PFSK-1 (cell line): ENCODE measurements around the gene FGD3.

Experiments
- FOXP2 ChIP-seq: optimal IDR thresholded peaks from 2 replicates; pipeline ENCODE3; 2011; ENCODE audit warnings: borderline replicate concordance, control low read depth, inconsistent platforms; ENCODE audit not compliant: insufficient read depth; ENCODE audit errors: extremely low read length, extremely low read depth
- POLR2AphosphoS5 ChIP-seq: IDR thresholded peaks from 2 replicates; pipeline ENCODE4 v1.6.1; 2012; ENCODE audit warnings: low read depth, mild to moderate bottlenecking, control low read depth, low read length, moderate library complexity
- SIN3A ChIP-seq: IDR thresholded peaks from 2 replicates; pipeline ENCODE4 v1.6.1; 2012; ENCODE audit warnings: mild to moderate bottlenecking, low read length, moderate library complexity, borderline replicate concordance; ENCODE audit not compliant: insufficient read depth
- TAF1 ChIP-seq: IDR thresholded peaks from 2 replicates; pipeline ENCODE4 v1.6.1; 2012; ENCODE audit warnings: low read length, control low read depth, borderline replicate concordance; ENCODE audit not compliant: insufficient read depth
- TF ChIP-seq, protein P1 (sequence below), 2 experiments: IDR thresholded peaks; 2 replicates each; pipeline versions ENCODE4 v1.6.1 to v1.8.0; 2011 to 2012; ENCODE audit warnings: low read depth in 2 of 2, low read length in 2 of 2, control low read depth in 1 of 2, inconsistent platforms in 1 of 2, mild to moderate bottlenecking in 1 of 2, moderate library complexity in 1 of 2; ENCODE audit not compliant: insufficient read depth in 1 of 2

DNA sequence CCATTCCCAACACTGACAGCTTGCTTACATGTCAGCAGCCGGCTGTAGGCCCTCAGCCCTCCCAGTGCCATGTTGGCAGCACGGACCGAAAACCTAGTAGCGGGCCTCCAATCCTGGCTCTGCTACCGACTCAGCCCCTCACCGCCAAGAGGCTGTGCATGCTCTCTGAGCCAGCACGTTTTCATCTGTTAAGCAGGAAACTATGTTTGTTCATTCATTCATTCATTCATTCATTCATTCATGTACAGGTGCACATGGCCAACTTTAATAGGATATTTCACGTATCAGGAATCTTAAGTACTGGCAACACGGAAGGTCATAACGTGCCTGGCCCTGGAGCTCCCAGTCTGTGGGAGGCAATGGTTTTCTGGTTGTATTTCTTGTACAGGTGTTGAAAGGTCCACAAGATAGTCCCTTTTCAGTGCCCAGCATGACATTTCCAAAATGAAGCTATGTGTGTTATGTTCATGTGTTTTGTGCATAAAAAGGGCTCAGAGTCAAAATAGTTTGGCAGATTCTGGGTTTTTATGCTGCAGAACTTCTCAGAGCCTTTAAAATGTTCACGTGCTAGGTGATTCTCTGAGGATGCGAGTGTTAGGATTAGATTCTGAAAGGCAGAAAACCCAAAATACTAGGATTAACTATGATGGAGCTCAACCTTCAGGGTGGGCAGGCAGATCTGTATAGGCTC is 128.9 kb downstream of the FGD3 start:
- TF ChIP-seq, protein P1, sequence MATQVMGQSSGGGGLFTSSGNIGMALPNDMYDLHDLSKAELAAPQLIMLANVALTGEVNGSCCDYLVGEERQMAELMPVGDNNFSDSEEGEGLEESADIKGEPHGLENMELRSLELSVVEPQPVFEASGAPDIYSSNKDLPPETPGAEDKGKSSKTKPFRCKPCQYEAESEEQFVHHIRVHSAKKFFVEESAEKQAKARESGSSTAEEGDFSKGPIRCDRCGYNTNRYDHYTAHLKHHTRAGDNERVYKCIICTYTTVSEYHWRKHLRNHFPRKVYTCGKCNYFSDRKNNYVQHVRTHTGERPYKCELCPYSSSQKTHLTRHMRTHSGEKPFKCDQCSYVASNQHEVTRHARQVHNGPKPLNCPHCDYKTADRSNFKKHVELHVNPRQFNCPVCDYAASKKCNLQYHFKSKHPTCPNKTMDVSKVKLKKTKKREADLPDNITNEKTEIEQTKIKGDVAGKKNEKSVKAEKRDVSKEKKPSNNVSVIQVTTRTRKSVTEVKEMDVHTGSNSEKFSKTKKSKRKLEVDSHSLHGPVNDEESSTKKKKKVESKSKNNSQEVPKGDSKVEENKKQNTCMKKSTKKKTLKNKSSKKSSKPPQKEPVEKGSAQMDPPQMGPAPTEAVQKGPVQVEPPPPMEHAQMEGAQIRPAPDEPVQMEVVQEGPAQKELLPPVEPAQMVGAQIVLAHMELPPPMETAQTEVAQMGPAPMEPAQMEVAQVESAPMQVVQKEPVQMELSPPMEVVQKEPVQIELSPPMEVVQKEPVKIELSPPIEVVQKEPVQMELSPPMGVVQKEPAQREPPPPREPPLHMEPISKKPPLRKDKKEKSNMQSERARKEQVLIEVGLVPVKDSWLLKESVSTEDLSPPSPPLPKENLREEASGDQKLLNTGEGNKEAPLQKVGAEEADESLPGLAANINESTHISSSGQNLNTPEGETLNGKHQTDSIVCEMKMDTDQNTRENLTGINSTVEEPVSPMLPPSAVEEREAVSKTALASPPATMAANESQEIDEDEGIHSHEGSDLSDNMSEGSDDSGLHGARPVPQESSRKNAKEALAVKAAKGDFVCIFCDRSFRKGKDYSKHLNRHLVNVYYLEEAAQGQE (IDR thresholded peaks at IDR 0.05; ENCODE audit: insufficient read depth in 1 of 2, low read depth in 2 of 2, low read length in 2 of 2) = no peak
- TF ChIP-seq POLR2AphosphoS5 (no peak), SIN3A (no peak), TAF1 (no peak), FOXP2 (no peak)
